ENCODE measurements around the gene RAPGEFL1.
"Not testable (repeated sequence)": the region's sequence is repeated elsewhere in the genome, so short reads cannot be mapped to it uniquely, and the experiment has no call there.

- TF ChIP-seq USF1 (CRISPR knock-in tag; IDR thresholded peaks at IDR 0.05); IRF1 (CRISPR knock-in tag; IDR thresholded peaks at IDR 0.05); CTCF (IDR thresholded peaks at IDR 0.05); SP1 (CRISPR knock-in tag; conservative IDR thresholded peaks at IDR 0.05); SMAD3 (CRISPR knock-in tag; IDR thresholded peaks at IDR 0.05; ENCODE audit: borderline replicate concordance); RELA (CRISPR knock-in tag; IDR thresholded peaks at IDR 0.05; ENCODE audit: borderline replicate concordance); ETV6 (CRISPR knock-in tag; IDR thresholded peaks at IDR 0.05); TCF7 (CRISPR knock-in tag; IDR thresholded peaks at IDR 0.05; ENCODE audit: low read depth); CREM (CRISPR knock-in tag; IDR thresholded peaks at IDR 0.05); MAX (CRISPR knock-in tag; IDR thresholded peaks at IDR 0.05); ZSCAN18 (CRISPR knock-in tag; IDR thresholded peaks at IDR 0.05): not testable (repeated sequence)
Measured at GRCh38 chr17:40231928-40232327, 54.7 kb downstream of the RAPGEFL1 start.
